GM12873 (cell line): ENCODE data around the gene ATP5F1B.

Experiments used
- CTCF ChIP-seq: IDR thresholded peaks from 2 replicates; pipeline ENCODE4 v1.5.1; 2012; ENCODE audit warnings: low read depth, mild to moderate bottlenecking, moderate library complexity, low read length, control low read depth; ENCODE audit not compliant: insufficient read depth; ENCODE audit errors: missing control alignments

ATP5F1B gene

DNA sequence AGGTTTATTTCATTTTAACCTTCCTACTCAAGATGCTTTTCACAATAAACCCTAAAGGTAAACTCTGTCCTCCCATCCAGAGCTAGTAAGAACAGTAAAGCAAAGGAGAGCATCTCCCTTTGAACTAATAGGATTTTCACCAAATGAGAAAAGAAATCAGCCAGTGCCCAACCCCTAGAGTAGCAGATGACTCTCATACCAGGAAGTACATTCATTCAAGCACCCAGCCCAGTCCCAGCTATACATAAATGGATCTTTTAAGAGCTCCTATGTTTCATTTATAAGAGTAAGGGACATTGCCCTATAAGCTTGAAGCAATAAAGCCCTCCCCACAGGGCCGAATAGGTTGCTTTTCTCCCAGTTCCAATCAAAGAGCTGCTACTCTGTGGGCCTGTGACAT, 23.2 kb downstream of the ATP5F1B start:
- no peak for TF ChIP-seq CTCF

DNA sequence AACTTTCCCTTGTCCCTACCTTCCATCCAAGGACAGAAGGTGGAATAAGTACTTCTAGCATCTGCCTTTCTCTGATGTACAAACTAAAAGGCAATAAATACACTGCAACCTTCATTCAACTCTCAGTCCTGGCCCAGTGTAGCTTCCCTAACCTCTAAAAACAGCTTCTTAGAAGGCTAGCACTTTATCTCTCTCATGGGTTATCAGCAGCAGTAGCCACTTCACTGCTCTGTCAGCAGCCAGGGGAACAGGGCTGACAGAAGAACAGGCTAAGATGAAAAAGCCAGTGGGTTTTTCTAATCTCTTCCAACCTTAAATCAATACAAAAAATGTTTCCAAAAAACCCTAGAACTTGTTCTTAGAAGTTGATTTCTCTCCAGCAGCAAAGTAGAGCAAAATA, 28.9 kb downstream of the ATP5F1B start:
- TF ChIP-seq CTCF = no peak

DNA sequence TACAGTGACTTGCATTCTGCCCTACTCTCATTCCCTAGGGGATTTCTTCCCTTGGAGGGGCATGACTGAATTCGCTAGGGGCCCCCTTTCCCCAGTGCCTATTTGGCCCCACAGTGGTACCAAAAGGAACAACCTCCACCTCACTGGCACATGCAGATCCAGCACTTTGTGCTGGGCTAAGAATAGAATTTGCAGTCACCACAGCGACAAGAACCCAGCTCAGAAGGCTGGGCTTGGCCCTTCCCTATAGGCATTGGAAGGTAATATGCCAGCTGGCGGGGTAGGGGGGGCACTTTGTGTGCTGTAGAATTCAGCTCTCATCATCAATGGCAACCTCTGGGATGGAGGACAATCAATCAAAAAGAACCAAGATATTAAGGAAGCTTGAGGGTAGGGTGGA, 29.5 kb downstream of the ATP5F1B start:
- no peak for TF ChIP-seq CTCF

GRCh38 chr12:56614627-56615026, 31.2 kb downstream of the ATP5F1B start:
- no peak for TF ChIP-seq CTCF

GRCh38 chr12:56604355-56604754, 41.4 kb downstream of the ATP5F1B start:
- no peak for TF ChIP-seq CTCF

DNA sequence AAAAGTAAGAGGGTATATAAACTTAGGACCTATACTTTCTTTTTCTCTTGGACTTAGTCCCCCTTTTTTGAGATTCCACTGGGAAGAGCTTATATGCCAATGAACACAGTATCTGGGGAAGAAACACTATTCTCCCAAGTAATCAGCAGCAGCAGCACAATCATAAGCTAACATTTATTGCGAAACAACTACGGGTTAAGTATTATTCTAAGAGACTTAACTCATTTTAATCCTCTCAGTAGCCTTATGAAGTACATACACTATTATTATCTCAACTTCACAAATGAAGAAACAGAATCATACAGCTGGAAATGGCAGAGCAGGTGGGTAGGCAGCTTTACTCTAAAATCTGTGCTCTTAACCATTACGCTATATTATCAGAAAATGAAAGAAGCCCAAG, 43.5 kb downstream of the ATP5F1B start:
- TF ChIP-seq CTCF = no peak

DNA sequence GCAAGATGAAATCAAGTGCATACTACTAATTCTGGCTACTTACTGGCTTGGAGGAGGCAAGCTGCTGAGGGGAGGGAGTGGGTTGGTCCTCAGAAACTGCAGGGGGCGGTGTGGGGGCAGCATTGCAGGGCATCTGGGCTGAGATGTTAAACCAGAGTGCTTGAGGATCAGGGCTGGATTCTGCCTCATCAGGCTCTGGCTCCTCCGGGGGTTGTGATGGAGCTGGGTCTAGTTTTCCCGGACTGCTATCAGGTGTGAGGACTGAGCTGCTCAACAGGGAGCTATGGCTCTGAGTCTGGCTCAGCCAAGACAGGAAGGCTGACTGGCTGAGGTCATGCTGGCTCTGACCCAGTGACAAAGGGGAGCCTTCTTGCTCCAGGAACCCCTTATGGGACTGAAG, 44.3 kb downstream of the ATP5F1B start:
- peak; percentile 45 for TF ChIP-seq CTCF
